ENCODE measurements around the gene SPATA18. TPM values are rescaled to one million over a fixed set of nuclear protein-coding genes. Genes with fewer than 3 reads are reported as not detected.

The SPATA18 gene
- total RNA-seq, 2 donors from 2014 or later: 1.4 to 3.3 TPM

- peaks cover 7% of the 10 kb centered on the region for H3K4me1 Mint-ChIP-seq
- H3K4me3 Mint-ChIP-seq: no peak overlapping the region
- DNase-seq: no peak
- Histone ChIP-seq H3K36me3 (ENCODE audit: control insufficient read depth, insufficient read depth, low read length) (no peaks in the 10 kb centered on the region), H3K9ac (ENCODE audit: extremely low read depth, low read length, poor library complexity, severe bottlenecking) (no peak overlapping the region), H3K27me3 (ENCODE audit: control insufficient read depth, insufficient read depth, low read length, poor library complexity, severe bottlenecking) (peaks cover 20% of the 10 kb centered on the region), H3K4me1 (ENCODE audit: control insufficient read depth, insufficient read depth, low read length) (peaks cover 5% of the 10 kb centered on the region), H3K4me3 (ENCODE audit: low read length) (no peak overlapping the region), H3K27ac (ENCODE audit: low read depth, low read length) (no peak overlapping the region), H3K9me3 (ENCODE audit: control insufficient read depth, low read length) (no peaks in the 10 kb centered on the region)
- 89 to 91% methylated on average over 9 to 10 of the region's 10 CpGs for WGBS, 2 experiments (ENCODE audit: insufficient coverage in 1 of 2, insufficient read length in 1 of 2)
- no peaks in the 10 kb centered on the region for H3K9me3 Mint-ChIP-seq
- TF ChIP-seq, protein P1, sequence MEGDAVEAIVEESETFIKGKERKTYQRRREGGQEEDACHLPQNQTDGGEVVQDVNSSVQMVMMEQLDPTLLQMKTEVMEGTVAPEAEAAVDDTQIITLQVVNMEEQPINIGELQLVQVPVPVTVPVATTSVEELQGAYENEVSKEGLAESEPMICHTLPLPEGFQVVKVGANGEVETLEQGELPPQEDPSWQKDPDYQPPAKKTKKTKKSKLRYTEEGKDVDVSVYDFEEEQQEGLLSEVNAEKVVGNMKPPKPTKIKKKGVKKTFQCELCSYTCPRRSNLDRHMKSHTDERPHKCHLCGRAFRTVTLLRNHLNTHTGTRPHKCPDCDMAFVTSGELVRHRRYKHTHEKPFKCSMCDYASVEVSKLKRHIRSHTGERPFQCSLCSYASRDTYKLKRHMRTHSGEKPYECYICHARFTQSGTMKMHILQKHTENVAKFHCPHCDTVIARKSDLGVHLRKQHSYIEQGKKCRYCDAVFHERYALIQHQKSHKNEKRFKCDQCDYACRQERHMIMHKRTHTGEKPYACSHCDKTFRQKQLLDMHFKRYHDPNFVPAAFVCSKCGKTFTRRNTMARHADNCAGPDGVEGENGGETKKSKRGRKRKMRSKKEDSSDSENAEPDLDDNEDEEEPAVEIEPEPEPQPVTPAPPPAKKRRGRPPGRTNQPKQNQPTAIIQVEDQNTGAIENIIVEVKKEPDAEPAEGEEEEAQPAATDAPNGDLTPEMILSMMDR (conservative IDR thresholded peaks at IDR 0.05): no peak
- no peak overlapping the region for H3K27ac Mint-ChIP-seq
- peaks cover 24% of the 10 kb centered on the region for H3K27me3 Mint-ChIP-seq (ENCODE audit: insufficient read depth)
- H3K36me3 Mint-ChIP-seq (ENCODE audit: low read depth): no peaks in the 10 kb centered on the region
These were observed 20.9 kb downstream of the SPATA18 start for GRCh38 chr4:52071791-52072546.

- Histone ChIP-seq H3K27me3 (ENCODE audit: control insufficient read depth, insufficient read depth, low read length, poor library complexity, severe bottlenecking) (peaks cover 27% of the 10 kb centered on the region), H3K9me3 (ENCODE audit: control insufficient read depth, low read length) (no peaks in the 10 kb centered on the region), H3K27ac (ENCODE audit: low read depth, low read length) (no peak overlapping the region), H3K4me3 (ENCODE audit: low read length) (peak overlapping the region; percentile 69), H3K36me3 (ENCODE audit: control insufficient read depth, insufficient read depth, low read length) (no peaks in the 10 kb centered on the region), H3K9ac (ENCODE audit: extremely low read depth, low read length, poor library complexity, severe bottlenecking) (no peak overlapping the region), H3K4me1 (ENCODE audit: control insufficient read depth, insufficient read depth, low read length) (peaks cover 5% of the 10 kb centered on the region)
- no peaks in the 10 kb centered on the region for H3K36me3 Mint-ChIP-seq (ENCODE audit: low read depth)
- peaks cover 34% of the 10 kb centered on the region for H3K27me3 Mint-ChIP-seq (ENCODE audit: insufficient read depth)
- WGBS, 2 experiments (ENCODE audit: insufficient coverage in 1 of 2, insufficient read length in 1 of 2): 12 to 13% methylated on average over 9 to 26 of the region's 26 CpGs
- no peak overlapping the region for H3K27ac Mint-ChIP-seq
- DNase-seq: peak; percentile 90
- TF ChIP-seq, protein P1 (conservative IDR thresholded peaks at IDR 0.05): no peak
- no peaks in the 10 kb centered on the region for H3K9me3 Mint-ChIP-seq
- peak overlapping the region; percentile 51 for H3K4me3 Mint-ChIP-seq
- H3K4me1 Mint-ChIP-seq: peaks cover 5% of the 10 kb centered on the region
These were observed 25.6 kb downstream of the SPATA18 start for GRCh38 chr4:52076731-52077130.

- Histone ChIP-seq H3K9ac (ENCODE audit: extremely low read depth, low read length, poor library complexity, severe bottlenecking) (no peak overlapping the region), H3K36me3 (ENCODE audit: control insufficient read depth, insufficient read depth, low read length) (no peaks in the 10 kb centered on the region), H3K27ac (ENCODE audit: low read depth, low read length) (no peak overlapping the region), H3K4me1 (ENCODE audit: control insufficient read depth, insufficient read depth, low read length) (peaks cover 5% of the 10 kb centered on the region), H3K27me3 (ENCODE audit: control insufficient read depth, insufficient read depth, low read length, poor library complexity, severe bottlenecking) (peaks cover 27% of the 10 kb centered on the region), H3K4me3 (ENCODE audit: low read length) (no peak overlapping the region), H3K9me3 (ENCODE audit: control insufficient read depth, low read length) (no peaks in the 10 kb centered on the region)
- TF ChIP-seq, protein P1 (conservative IDR thresholded peaks at IDR 0.05): no peak
- 64 to 72% methylated on average over 2 of the region's 2 CpGs for WGBS, 2 experiments (ENCODE audit: insufficient coverage in 1 of 2, insufficient read length in 1 of 2)
- Mint-ChIP-seq H3K27ac (no peak overlapping the region), H3K4me3 (no peak overlapping the region), H3K9me3 (no peaks in the 10 kb centered on the region), H3K27me3 (ENCODE audit: insufficient read depth) (peaks cover 30% of the 10 kb centered on the region), H3K4me1 (no peaks in the 10 kb centered on the region), H3K36me3 (ENCODE audit: low read depth) (no peaks in the 10 kb centered on the region)
- no peak for DNase-seq
These were observed 28.6 kb downstream of the SPATA18 start for GRCh38 chr4:52079659-52080058.
